Fibroblast of lung (primary cell): ENCODE results near the gene PRR19. TPM values are rescaled to one million over a fixed set of nuclear protein-coding genes. Genes with fewer than 3 reads are reported as not detected.
A peak's percentile ranks its signal among the peaks of the same experiment; 100 is the strongest.

Experiments used
- DNase-seq, 2 donors: peaks; one replicate each; pipeline versions ENCODE4 v3.0.0 to v3.0.0-alpha.2; 2010; ENCODE audit warnings: low read depth in 2 of 2
- H2AFZ ChIP-seq: 2 replicates; pipeline ENCODE4 v1.5.1; 2012; ENCODE audit warnings: low read length, control low read depth, inconsistent platforms
- H3K27ac ChIP-seq: 2 replicates; pipeline ENCODE4 v1.5.1; 2011; ENCODE audit warnings: low read length, control low read depth; ENCODE audit not compliant: insufficient read depth
- H3K27me3 ChIP-seq: 2 replicates; pipeline ENCODE4 v1.5.1; 2011; ENCODE audit warnings: mild to moderate bottlenecking, low read length; ENCODE audit not compliant: control insufficient read depth, insufficient read depth
- H3K36me3 ChIP-seq: 2 replicates; pipeline ENCODE4 v1.5.1; 2011; ENCODE audit warnings: low read length; ENCODE audit not compliant: control insufficient read depth, insufficient read depth
- H3K4me1 ChIP-seq: 2 replicates; pipeline ENCODE4 v1.5.1; 2011; ENCODE audit warnings: low read length; ENCODE audit not compliant: control insufficient read depth, insufficient read depth; ENCODE audit errors: extremely low read depth
- H3K4me2 ChIP-seq: 2 replicates; pipeline ENCODE4 v1.5.1; 2011; ENCODE audit warnings: low read length, control low read depth; ENCODE audit not compliant: insufficient read depth; ENCODE audit errors: extremely low read depth
- H3K4me3 ChIP-seq, 4 experiments: fragments of 200-600 bp in 1 of 4; sonication (generic) in 1 of 4; replicated peaks in 1 of 4; 2 replicates each; pipeline ENCODE4 v1.5.1; 2011 to 2016; ENCODE audit warnings: low read length in 4 of 4, low read depth in 3 of 4, mild to moderate bottlenecking in 3 of 4, control low read depth in 2 of 4, inconsistent platforms in 1 of 4, mixed read lengths in 1 of 4; ENCODE audit not compliant: insufficient read depth in 1 of 4; ENCODE audit errors: control extremely low read depth in 1 of 4
- H3K79me2 ChIP-seq: 2 replicates; pipeline ENCODE4 v1.5.1; 2012; ENCODE audit warnings: mild to moderate bottlenecking, low read length, inconsistent platforms; ENCODE audit not compliant: control insufficient read depth, insufficient read depth
- H3K9ac ChIP-seq: 2 replicates; pipeline ENCODE4 v1.5.1; 2011; ENCODE audit warnings: mild to moderate bottlenecking, low read length, control low read depth; ENCODE audit not compliant: insufficient read depth
- H3K9me3 ChIP-seq: 2 replicates; pipeline ENCODE4 v1.5.1; 2012; ENCODE audit warnings: low read depth, low read length; ENCODE audit not compliant: control insufficient read depth, insufficient read depth
- H4K20me1 ChIP-seq: 2 replicates; pipeline ENCODE4 v1.5.1; 2011; ENCODE audit warnings: low read length; ENCODE audit not compliant: control insufficient read depth, insufficient read depth; ENCODE audit errors: extremely low read depth
- CTCF ChIP-seq, 2 donors: IDR thresholded peaks in 1 of 2; conservative IDR thresholded peaks in 1 of 2; 1 replicate in 1 of 2; 2 replicates in 1 of 2; pipeline ENCODE4 v1.5.1; 2011 to 2012; ENCODE audit warnings: low read length in 2 of 2, control low read depth in 1 of 2, inconsistent platforms in 1 of 2, low read depth in 1 of 2, mild to moderate bottlenecking in 1 of 2
- EZH2 ChIP-seq: IDR thresholded peaks from 2 replicates; pipeline ENCODE4 v1.5.1; 2012; ENCODE audit warnings: low read length, control low read depth, mild to moderate bottlenecking; ENCODE audit errors: missing control alignments
- polyA plus RNA-seq, 2 donors: library from polyadenylated mRNA; depleted of rRNA in 1 of 2; stranded (reverse) in 1 of 2; unstranded in 1 of 2; fragments of >200 nt; gene quantifications; 2 replicates each; pipeline ENCODE4 v1.2.1, GENCODE V29; 2011 to 2012; ENCODE audit warnings: missing spikeins in 1 of 2
- total RNA-seq: library from RNA; depleted of rRNA; stranded (reverse); fragments of >200 nt; gene quantifications from 2 replicates; pipeline ENCODE4 v1.2.1, GENCODE V29; 2014

Gene PRR19
- total and polyA plus RNA-seq, 2 donors (not counting 1 experiment from before 2014, with no cell fraction given) = 0.17 to 0.39 TPM

- no peak overlapping the region for H2AFZ ChIP-seq
- H3K4me3 ChIP-seq = no peak overlapping the region
- H3K36me3 ChIP-seq = no peaks in the 10 kb centered on the region
- no peaks in the 10 kb centered on the region for H3K79me2 ChIP-seq
- no peaks in the 10 kb centered on the region for H3K27me3 ChIP-seq
- no peaks in the 10 kb centered on the region for H4K20me1 ChIP-seq
- no peak overlapping the region for H3K27ac ChIP-seq
- TF ChIP-seq CTCF (conservative IDR thresholded peaks at IDR 0.05 in 1 of 2, IDR thresholded peaks at IDR 0.05 in 1 of 2; ENCODE audit: low read depth in 1 of 2, low read length in 2 of 2) (no peak), EZH2 (no peak)
- no peaks in the 10 kb centered on the region for H3K9me3 ChIP-seq
- DNase-seq = no peak
- H3K9ac ChIP-seq = no peak overlapping the region
- no peaks in the 10 kb centered on the region for H3K4me1 ChIP-seq
- H3K4me2 ChIP-seq = no peak overlapping the region
These were observed 49.3 kb downstream of the PRR19 start for GRCh38 chr19:42351079-42351735.

- H3K9ac ChIP-seq = no peak overlapping the region
- no peaks in the 10 kb centered on the region for H3K9me3 ChIP-seq
- H3K27me3 ChIP-seq = no peaks in the 10 kb centered on the region
- H4K20me1 ChIP-seq = no peaks in the 10 kb centered on the region
- H3K27ac ChIP-seq = no peak overlapping the region
- H2AFZ ChIP-seq = no peak overlapping the region
- TF ChIP-seq CTCF (conservative IDR thresholded peaks at IDR 0.05 in 1 of 2, IDR thresholded peaks at IDR 0.05 in 1 of 2; ENCODE audit: low read depth in 1 of 2, low read length in 2 of 2) (no peak), EZH2 (no peak)
- H3K4me3 ChIP-seq = no peak overlapping the region
- no peak overlapping the region for H3K4me2 ChIP-seq
- peaks cover 2% of the 10 kb centered on the region for H3K36me3 ChIP-seq
- no peaks in the 10 kb centered on the region for H3K79me2 ChIP-seq
- H3K4me1 ChIP-seq = no peaks in the 10 kb centered on the region
- peak in 1 of 2 donors; percentile 15 for DNase-seq
These were observed 50.6 kb downstream of the PRR19 start for GRCh38 chr19:42352301-42353259.

GRCh38 chr19:42353341-42354015 is 51.5 kb downstream of the PRR19 start:
- no peak overlapping the region for H3K4me2 ChIP-seq
- DNase-seq = no peak

More at GRCh38 chr19:42353341-42354015, 51.5 kb downstream of the PRR19 start:
- Histone ChIP-seq H3K27me3 (no peaks in the 10 kb centered on the region), H4K20me1 (no peaks in the 10 kb centered on the region), H2AFZ (no peak overlapping the region), H3K9me3 (no peaks in the 10 kb centered on the region), H3K9ac (no peak overlapping the region), H3K79me2 (no peaks in the 10 kb centered on the region), H3K4me1 (no peaks in the 10 kb centered on the region), H3K36me3 (peaks cover 2% of the 10 kb centered on the region), H3K4me3 (no peak overlapping the region), H3K27ac (no peak overlapping the region)
- TF ChIP-seq EZH2 = no peak
- TF ChIP-seq CTCF (conservative IDR thresholded peaks at IDR 0.05 in 1 of 2, IDR thresholded peaks at IDR 0.05 in 1 of 2; ENCODE audit: low read depth in 1 of 2, low read length in 2 of 2) = no peak
